CD4-positive, alpha-beta T cell (primary cell): Measurements from ENCODE around the gene RAB2B. TPM values are rescaled to one million over a fixed set of nuclear protein-coding genes. Genes with fewer than 3 reads are reported as not detected.

ENCODE experiments used
- ATAC-seq: fragments of 200-7000 bp; cut with Tn5 transposase; one replicate; pipeline ENCODE4 v1.10.0; 2022; ENCODE audit warnings: mild to moderate bottlenecking; ENCODE audit not compliant: poor library complexity
- CTCF ChIA-PET: fragments of 350-600 bp; sonication (Branson Sonifier 250); formaldehyde crosslinking; loops from one replicate; lab custom pipeline; 2021; ENCODE audit warnings: antibody characterized with exemption, inconsistent platforms; lab: Charles Lee
- POLR2A ChIA-PET: fragments of 350-600 bp; sonication (Branson Sonifier 250); formaldehyde crosslinking; loops from one replicate; lab custom pipeline; 2021; ENCODE audit warnings: antibody characterized with exemption, inconsistent platforms; lab: Charles Lee
- DNase-seq, 14 experiments: peaks; one replicate each; pipeline ENCODE4 v3.0.0-alpha.2; 2013 to 2020; ENCODE audit warnings: mixed read lengths in 2 of 14
- H3K27ac ChIP-seq, 2 donors: one replicate each; pipeline versions ENCODE4 v1.5.1 to v1.7.0; 2013; ENCODE audit warnings: low read length in 2 of 2, low read depth in 1 of 2, mild to moderate bottlenecking in 1 of 2
- H3K27me3 ChIP-seq, 2 experiments: 1 replicate in 1 of 2; 2 replicates in 1 of 2; pipeline versions ENCODE4 v1.6.1 to v1.7.0; 2013; ENCODE audit warnings: low read length in 2 of 2, control low read depth in 1 of 2, mild to moderate bottlenecking in 1 of 2, moderate library complexity in 1 of 2; ENCODE audit not compliant: insufficient read depth in 2 of 2, control insufficient read depth in 1 of 2
- H3K36me3 ChIP-seq: one replicate; pipeline ENCODE4 v1.6.1; 2013; ENCODE audit warnings: low read length, control low read depth; ENCODE audit not compliant: insufficient read depth
- H3K4me1 ChIP-seq: one replicate; pipeline ENCODE4 v1.6.1; 2013; ENCODE audit warnings: low read length, control low read depth; ENCODE audit not compliant: insufficient read depth
- H3K4me3 ChIP-seq: one replicate; pipeline ENCODE4 v1.5.1; 2013; ENCODE audit warnings: mild to moderate bottlenecking, low read length, moderate library complexity
- H3K9me3 ChIP-seq, 2 experiments: 1 replicate in 1 of 2; 2 replicates in 1 of 2; pipeline versions ENCODE4 v1.6.1 to v1.7.0; 2013; ENCODE audit warnings: low read length in 2 of 2, mild to moderate bottlenecking in 2 of 2, control low read depth in 1 of 2, moderate library complexity in 1 of 2; ENCODE audit not compliant: control insufficient read depth in 1 of 2, insufficient read depth in 1 of 2
- H3K27ac Mint-ChIP-seq: one replicate; pipeline ENCODE4 v1.8.0; 2020; ENCODE audit warnings: mixed read lengths
- H3K27me3 Mint-ChIP-seq: one replicate; pipeline ENCODE4 v1.8.0; 2021; ENCODE audit warnings: mixed read lengths
- H3K36me3 Mint-ChIP-seq: one replicate; pipeline ENCODE4 v1.8.0; 2021; ENCODE audit warnings: low read depth, mixed read lengths
- H3K4me1 Mint-ChIP-seq: one replicate; pipeline ENCODE4 v1.8.0; 2021; ENCODE audit warnings: low read depth, mixed read lengths
- H3K4me3 Mint-ChIP-seq: one replicate; pipeline ENCODE4 v1.8.0; 2020; ENCODE audit warnings: mild to moderate bottlenecking, mixed read lengths
- H3K9me3 Mint-ChIP-seq: one replicate; pipeline ENCODE4 v1.8.0; 2020; ENCODE audit warnings: mixed read lengths
- CTCF ChIP-seq: fragments of 200-600 bp; IDR thresholded peaks from one replicate; pipeline ENCODE4 v1.8.0; 2022; ENCODE audit warnings: antibody characterized with exemption, mild to moderate bottlenecking
- intact Hi-C, 2 experiments: fragments of 100-400 bp; cut with DNase I in 1 of 2; cut with micrococcal nuclease in 1 of 2; formaldehyde crosslinking; loops; one replicate each; pipeline versions ENCODE4 v1.15.1 to v1.9.0; 2023 to 2025; cut with DNase I, micrococcal nuclease
- total RNA-seq, 174 experiments: library from RNA in 2 of 174; stranded (reverse) in 2 of 174; gene quantifications; one replicate each; pipeline ENCODE4 v1.2.3 and lab custom pipeline; 2021 to 2026

RAB2B gene
- total RNA-seq, 2 experiments from 2014 or later: 21.1 to 23.9 TPM

GRCh38 chr14:21419528-21419927, 57.2 kb downstream of the RAB2B start:
- peaks cover 78% of the 10 kb centered on the region for H3K36me3 ChIP-seq

GRCh38 chr14:21415329-21415728, 61.4 kb downstream of the RAB2B start:
- ATAC-seq (no peak), DNase-seq (no peak)
- Mint-ChIP-seq H3K9me3 (no peaks in the 10 kb centered on the region), H3K36me3 (peaks cover 87% of the 10 kb centered on the region), H3K4me1 (no peaks in the 10 kb centered on the region), H3K4me3 (no peak overlapping the region), H3K27ac (no peak overlapping the region), H3K27me3 (no peaks in the 10 kb centered on the region)
- Histone ChIP-seq H3K27ac (no peak overlapping the region), H3K27me3 (no peaks in the 10 kb centered on the region), H3K9me3 (no peaks in the 10 kb centered on the region), H3K4me1 (no peaks in the 10 kb centered on the region), H3K36me3 (peaks cover 78% of the 10 kb centered on the region), H3K4me3 (no peak overlapping the region)
- POLR2A ChIA-PET: no interaction called here
- CTCF ChIA-PET: no interaction called here
- TF ChIP-seq CTCF: no peak
- intact Hi-C loops: no loop called here

More at GRCh38 chr14:21419528-21419927, 57.2 kb downstream of the RAB2B start:
- DNase-seq (no peak), ATAC-seq (no peak)
- H3K27ac Mint-ChIP-seq: no peak overlapping the region
- POLR2A ChIA-PET: no interaction called here
- no peak overlapping the region for H3K4me3 ChIP-seq
- CTCF ChIA-PET: no interaction called here
- H3K4me1 Mint-ChIP-seq: no peaks in the 10 kb centered on the region
- H3K9me3 Mint-ChIP-seq: no peaks in the 10 kb centered on the region
- H3K27me3 ChIP-seq: no peaks in the 10 kb centered on the region
- no peak overlapping the region for H3K27ac ChIP-seq
- no peak overlapping the region for H3K4me3 Mint-ChIP-seq
- peaks cover 84% of the 10 kb centered on the region for H3K36me3 Mint-ChIP-seq
- H3K9me3 ChIP-seq: no peaks in the 10 kb centered on the region
- no peak for TF ChIP-seq CTCF
- no peaks in the 10 kb centered on the region for H3K27me3 Mint-ChIP-seq
- intact Hi-C loops: no loop called here
- H3K4me1 ChIP-seq: no peaks in the 10 kb centered on the region

- Mint-ChIP-seq H3K9me3 (no peaks in the 10 kb centered on the region), H3K4me3 (no peak overlapping the region), H3K27ac (no peak overlapping the region), H3K4me1 (no peaks in the 10 kb centered on the region), H3K27me3 (no peaks in the 10 kb centered on the region), H3K36me3 (peaks cover 91% of the 10 kb centered on the region)
- Histone ChIP-seq H3K9me3 (no peaks in the 10 kb centered on the region), H3K27ac (no peak overlapping the region), H3K27me3 (no peaks in the 10 kb centered on the region), H3K36me3 (peaks cover 78% of the 10 kb centered on the region), H3K4me3 (no peak overlapping the region), H3K4me1 (no peaks in the 10 kb centered on the region)
- intact Hi-C loops: no loop called here
- ATAC-seq (no peak), DNase-seq (no peak)
- CTCF ChIA-PET: interaction anchor here (0.9 kb wide), 1 partner anchor 10 kb away, joined by 3 read pairs; no protein-coding TSS in a partner anchor
- no peak for TF ChIP-seq CTCF
- POLR2A ChIA-PET: no interaction called here
Observed at GRCh38 chr14:21414137-21414631, 62.6 kb downstream of the RAB2B start.

Other genes starting within 250 kb of the RAB2B start
- 100 to 1,000 TPM; 507 to 528 TPM for gene HNRNPC, start 207.5 kb downstream of the RAB2B start, total RNA-seq
- not detected for gene RPGRIP1, start 196.9 kb downstream of the RAB2B start, total RNA-seq
- gene SUPT16H, start 92.9 kb downstream of the RAB2B start, total RNA-seq: 10 to 100 TPM; 47.8 to 50.8 TPM
- 100 to 1,000 TPM; 119 to 128 TPM for gene CHD8, start 20.8 kb downstream of the RAB2B start, total RNA-seq
- 10 to 100 TPM; 70.9 to 77.4 TPM for gene TOX4, start 236 bp upstream of the RAB2B start, total RNA-seq
- gene METTL3, start 34.4 kb upstream of the RAB2B start, total RNA-seq: 10 to 100 TPM; 31.9 to 34.5 TPM
- 1 to 10 TPM; 2.8 to 2.9 TPM for gene SALL2, start 49.4 kb upstream of the RAB2B start, total RNA-seq
- not detected for gene OR10G3, start 103.1 kb upstream of the RAB2B start, total RNA-seq
- gene OR10G2, start 158.0 kb upstream of the RAB2B start, total RNA-seq: not detected
- not detected for gene OR4E2, start 176.9 kb upstream of the RAB2B start, total RNA-seq
- not detected for gene OR4E1, start 196.9 kb upstream of the RAB2B start, total RNA-seq